Measurements from ENCODE around the gene KREMEN1.
"Not testable (repeated sequence)": the region's sequence is repeated elsewhere in the genome, so short reads cannot be mapped to it uniquely, and the experiment has no call there.

KREMEN1 gene

GRCh38 chr22:29079218-29079901, 6.5 kb downstream of the KREMEN1 start:
- no peak for DNase-seq (ENCODE audit: low read depth)

GRCh38 chr22:29080106-29080975, 7.5 kb downstream of the KREMEN1 start:
- no peak for DNase-seq (ENCODE audit: low read depth)

GRCh38 chr22:29081517-29082236, 8.8 kb downstream of the KREMEN1 start:
- DNase-seq (ENCODE audit: low read depth) = no peak

GRCh38 chr22:29082826-29083545, 10.2 kb downstream of the KREMEN1 start:
- no peak for DNase-seq (ENCODE audit: low read depth)

GRCh38 chr22:29083576-29083932, 10.7 kb downstream of the KREMEN1 start:
- not testable (repeated sequence) for DNase-seq (ENCODE audit: low read depth)

GRCh38 chr22:29083933-29084591, 11.2 kb downstream of the KREMEN1 start:
- DNase-seq (ENCODE audit: low read depth) = no peak

GRCh38 chr22:29087012-29087411, 14.2 kb downstream of the KREMEN1 start:
- DNase-seq (ENCODE audit: low read depth) = no peak

GRCh38 chr22:29088809-29089208, 16.0 kb downstream of the KREMEN1 start:
- no peak for DNase-seq (ENCODE audit: low read depth)

GRCh38 chr22:29089507-29089906, 16.7 kb downstream of the KREMEN1 start:
- no peak for DNase-seq (ENCODE audit: low read depth)

- DNase-seq (ENCODE audit: low read depth) = no peak
Observed at GRCh38 chr22:29090039-29090438, 17.2 kb downstream of the KREMEN1 start.

GRCh38 chr22:29092243-29092642, 19.4 kb downstream of the KREMEN1 start:
- no peak for DNase-seq (ENCODE audit: low read depth)

- DNase-seq (ENCODE audit: low read depth) = no peak
Observed at GRCh38 chr22:29093030-29093429, 20.2 kb downstream of the KREMEN1 start.

GRCh38 chr22:29093501-29094300, 20.9 kb downstream of the KREMEN1 start:
- DNase-seq (ENCODE audit: low read depth) = peak; percentile 77

- no peak for DNase-seq (ENCODE audit: low read depth)
Observed at GRCh38 chr22:29095459-29095858, 22.6 kb downstream of the KREMEN1 start.

GRCh38 chr22:29096736-29097669, 24.2 kb downstream of the KREMEN1 start:
- no peak for DNase-seq (ENCODE audit: low read depth)

GRCh38 chr22:29098296-29098695, 25.5 kb downstream of the KREMEN1 start:
- no peak for DNase-seq (ENCODE audit: low read depth)

- DNase-seq (ENCODE audit: low read depth) = no peak
Observed at GRCh38 chr22:29102300-29102699, 29.5 kb downstream of the KREMEN1 start.

GRCh38 chr22:29103121-29103520, 30.3 kb downstream of the KREMEN1 start:
- DNase-seq (ENCODE audit: low read depth) = no peak

GRCh38 chr22:29105468-29105867, 32.6 kb downstream of the KREMEN1 start:
- peak; percentile 86 for DNase-seq (ENCODE audit: low read depth)

GRCh38 chr22:29106839-29107238, 34.0 kb downstream of the KREMEN1 start:
- DNase-seq (ENCODE audit: low read depth) = no peak
